ENCODE measurements around the gene FAT1.

DNA sequence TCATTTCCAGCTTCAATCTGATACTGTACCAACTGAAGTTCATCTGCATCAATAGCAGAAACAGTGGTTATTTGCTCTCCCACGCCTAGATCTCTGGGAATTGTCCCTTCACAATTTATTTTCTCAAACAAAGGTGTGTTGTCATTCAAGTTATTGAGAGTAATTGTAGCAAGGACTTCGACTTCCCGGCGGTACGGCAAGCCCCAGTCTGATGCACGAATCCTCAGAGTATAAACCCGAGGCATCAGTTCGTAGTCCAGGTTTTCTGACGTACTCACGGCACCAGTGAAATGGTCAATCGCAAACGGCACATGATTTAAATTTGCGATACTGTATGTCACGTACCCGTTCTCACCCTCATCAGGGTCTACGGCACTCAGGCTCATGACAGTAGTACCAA lies 15.7 kb downstream of the FAT1 start:
- TF ChIP-seq POLR2A (IDR thresholded peaks at IDR 0.05): no peak
- TF ChIP-seq, protein P1, sequence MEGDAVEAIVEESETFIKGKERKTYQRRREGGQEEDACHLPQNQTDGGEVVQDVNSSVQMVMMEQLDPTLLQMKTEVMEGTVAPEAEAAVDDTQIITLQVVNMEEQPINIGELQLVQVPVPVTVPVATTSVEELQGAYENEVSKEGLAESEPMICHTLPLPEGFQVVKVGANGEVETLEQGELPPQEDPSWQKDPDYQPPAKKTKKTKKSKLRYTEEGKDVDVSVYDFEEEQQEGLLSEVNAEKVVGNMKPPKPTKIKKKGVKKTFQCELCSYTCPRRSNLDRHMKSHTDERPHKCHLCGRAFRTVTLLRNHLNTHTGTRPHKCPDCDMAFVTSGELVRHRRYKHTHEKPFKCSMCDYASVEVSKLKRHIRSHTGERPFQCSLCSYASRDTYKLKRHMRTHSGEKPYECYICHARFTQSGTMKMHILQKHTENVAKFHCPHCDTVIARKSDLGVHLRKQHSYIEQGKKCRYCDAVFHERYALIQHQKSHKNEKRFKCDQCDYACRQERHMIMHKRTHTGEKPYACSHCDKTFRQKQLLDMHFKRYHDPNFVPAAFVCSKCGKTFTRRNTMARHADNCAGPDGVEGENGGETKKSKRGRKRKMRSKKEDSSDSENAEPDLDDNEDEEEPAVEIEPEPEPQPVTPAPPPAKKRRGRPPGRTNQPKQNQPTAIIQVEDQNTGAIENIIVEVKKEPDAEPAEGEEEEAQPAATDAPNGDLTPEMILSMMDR (IDR thresholded peaks at IDR 0.05): no peak

Data from testis (tissue), 2 donors.